ENCODE data around the gene MCF2L. TPM values are rescaled to one million over a fixed set of nuclear protein-coding genes. Genes with fewer than 3 reads are reported as not detected.
A peak's percentile ranks its signal among the peaks of the same experiment; 100 is the strongest.

The MCF2L gene
- total RNA-seq, 1 donor from 2014 or later = 40.4 TPM

GRCh38 chr13:113016526-113017295, 47.7 kb downstream of the MCF2L start:
- H2AFZ ChIP-seq (replicated peaks) = no peak overlapping the region
- no peak overlapping the region for H3K4me3 ChIP-seq
- H3K27me3 Mint-ChIP-seq (ENCODE audit: insufficient read depth, low read depth) = peaks cover 14% of the 10 kb centered on the region
- no peaks in the 10 kb centered on the region for H3K27me3 ChIP-seq
- H3K36me3 ChIP-seq = no peaks in the 10 kb centered on the region
- H3K9me3 Mint-ChIP-seq = peaks cover 5% of the 10 kb centered on the region
- H3K27ac Mint-ChIP-seq = no peak overlapping the region
- no peaks in the 10 kb centered on the region for H3F3A ChIP-seq (ENCODE audit: low read depth)
- TF ChIP-seq EZH2 (IDR thresholded peaks at IDR 0.05) (no peak), CTCF (IDR thresholded peaks at IDR 0.05) (no peak), EZH2phosphoT487 (IDR thresholded peaks at IDR 0.05) (no peak)
- no peak overlapping the region for H3K27ac ChIP-seq
- DNase-seq (ENCODE audit: low spot score) = no peak
- H3K9ac ChIP-seq = no peak overlapping the region
- H3K9me3 ChIP-seq (ENCODE audit: low read depth) = no peaks in the 10 kb centered on the region
- H3K4me3 Mint-ChIP-seq = no peak overlapping the region
- peaks cover 28% of the 10 kb centered on the region for H3K36me3 Mint-ChIP-seq
- no peaks in the 10 kb centered on the region for H3K79me2 ChIP-seq (ENCODE audit: low read depth)
- H4K20me1 ChIP-seq (ENCODE audit: low read depth) = peaks cover 4% of the 10 kb centered on the region
- H3K4me2 ChIP-seq = no peak overlapping the region
- peaks cover 11% of the 10 kb centered on the region for H3K4me1 Mint-ChIP-seq
- H3K4me1 ChIP-seq = no peaks in the 10 kb centered on the region

GRCh38 chr13:113017506-113018215, 48.6 kb downstream of the MCF2L start:
- peak overlapping the region; percentile 42 for H3K27ac Mint-ChIP-seq
- H4K20me1 ChIP-seq (ENCODE audit: low read depth) = peaks cover 12% of the 10 kb centered on the region
- TF ChIP-seq CTCF (IDR thresholded peaks at IDR 0.05) (no peak), EZH2phosphoT487 (IDR thresholded peaks at IDR 0.05) (no peak), EZH2 (IDR thresholded peaks at IDR 0.05) (no peak)

GRCh38 chr13:113018676-113019465, 49.9 kb downstream of the MCF2L start:
- Histone ChIP-seq H4K20me1 (ENCODE audit: low read depth) (peaks cover 25% of the 10 kb centered on the region), H3K27ac (no peak overlapping the region), H3K36me3 (no peaks in the 10 kb centered on the region), H2AFZ (replicated peaks) (no peak overlapping the region), H3K4me2 (no peak overlapping the region), H3F3A (ENCODE audit: low read depth) (peaks cover 20% of the 10 kb centered on the region), H3K79me2 (ENCODE audit: low read depth) (no peaks in the 10 kb centered on the region), H3K9me3 (ENCODE audit: low read depth) (no peaks in the 10 kb centered on the region), H3K4me3 (no peak overlapping the region), H3K9ac (no peak overlapping the region), H3K27me3 (no peaks in the 10 kb centered on the region), H3K4me1 (peaks cover 19% of the 10 kb centered on the region)
- peaks cover 18% of the 10 kb centered on the region for H3K27me3 Mint-ChIP-seq (ENCODE audit: insufficient read depth, low read depth)
- DNase-seq (ENCODE audit: low spot score) = no peak
- peaks cover 25% of the 10 kb centered on the region for H3K4me1 Mint-ChIP-seq
- H3K9me3 Mint-ChIP-seq = peaks cover 5% of the 10 kb centered on the region
- peaks cover 28% of the 10 kb centered on the region for H3K36me3 Mint-ChIP-seq
- H3K4me3 Mint-ChIP-seq = no peak overlapping the region
- H3K27ac Mint-ChIP-seq = no peak overlapping the region
- TF ChIP-seq EZH2phosphoT487 (IDR thresholded peaks at IDR 0.05) (no peak), CTCF (IDR thresholded peaks at IDR 0.05) (no peak), EZH2 (IDR thresholded peaks at IDR 0.05) (no peak)

More at GRCh38 chr13:113017506-113018215, 48.6 kb downstream of the MCF2L start:
- H2AFZ ChIP-seq (replicated peaks) = no peak overlapping the region
- H3K4me2 ChIP-seq = no peak overlapping the region
- Mint-ChIP-seq H3K9me3 (peaks cover 5% of the 10 kb centered on the region), H3K27me3 (ENCODE audit: insufficient read depth, low read depth) (peaks cover 12% of the 10 kb centered on the region), H3K36me3 (peaks cover 28% of the 10 kb centered on the region), H3K4me3 (no peak overlapping the region), H3K4me1 (peaks cover 18% of the 10 kb centered on the region)
- H3F3A ChIP-seq (ENCODE audit: low read depth) = peaks cover 8% of the 10 kb centered on the region
- H3K4me3 ChIP-seq = no peak overlapping the region
- H3K9me3 ChIP-seq (ENCODE audit: low read depth) = no peaks in the 10 kb centered on the region
- no peak overlapping the region for H3K9ac ChIP-seq
- no peaks in the 10 kb centered on the region for H3K36me3 ChIP-seq
- H3K4me1 ChIP-seq = peaks cover 9% of the 10 kb centered on the region
- no peaks in the 10 kb centered on the region for H3K79me2 ChIP-seq (ENCODE audit: low read depth)
- DNase-seq (ENCODE audit: low spot score) = no peak
- no peak overlapping the region for H3K27ac ChIP-seq
- no peaks in the 10 kb centered on the region for H3K27me3 ChIP-seq
